ENCODE measurements around the gene KCNK6.

- TF ChIP-seq CTCF (optimal IDR thresholded peaks at IDR 0.05 in 1 of 3, IDR thresholded peaks at IDR 0.05 in 1 of 3, conservative IDR thresholded peaks at IDR 0.05 in 1 of 3; ENCODE audit: extremely low read depth in 1 of 3, insufficient read depth in 2 of 3, low read length in 3 of 3) = no peak
- no peak for TF ChIP-seq EZH2 (IDR thresholded peaks at IDR 0.05; ENCODE audit: low read length)
Measured at GRCh38 chr19:38367041-38367440, 47.4 kb downstream of the KCNK6 start.
